Suprapubic skin (tissue), 3 donors: ENCODE results near the gene BCCIP.

Experiments used
- CTCF ChIP-seq, 2 donors: fragments of 200-600 bp in 1 of 2; fragments of 450-650 bp in 1 of 2; sonication (generic) in 1 of 2; IDR thresholded peaks; one replicate each; pipeline ENCODE4 v1.5.1; 2016 to 2019; ENCODE audit warnings: antibody characterized with exemption in 2 of 2, mild to moderate bottlenecking in 1 of 2, moderate library complexity in 1 of 2
- POLR2AphosphoS5 ChIP-seq, 3 donors: sonication (generic); formaldehyde crosslinking; IDR thresholded peaks; one replicate each; pipeline ENCODE4 v1.6.1; 2017; ENCODE audit warnings: antibody characterized with exemption in 3 of 3

GRCh38 chr10:125816548-125816947, 6.8 kb upstream of the BCCIP start:
- TF ChIP-seq CTCF (IDR thresholded peaks at IDR 0.05): no peak
- TF ChIP-seq POLR2AphosphoS5 (IDR thresholded peaks at IDR 0.05): no peak
